ENCODE data around the gene AFF3.

DNA sequence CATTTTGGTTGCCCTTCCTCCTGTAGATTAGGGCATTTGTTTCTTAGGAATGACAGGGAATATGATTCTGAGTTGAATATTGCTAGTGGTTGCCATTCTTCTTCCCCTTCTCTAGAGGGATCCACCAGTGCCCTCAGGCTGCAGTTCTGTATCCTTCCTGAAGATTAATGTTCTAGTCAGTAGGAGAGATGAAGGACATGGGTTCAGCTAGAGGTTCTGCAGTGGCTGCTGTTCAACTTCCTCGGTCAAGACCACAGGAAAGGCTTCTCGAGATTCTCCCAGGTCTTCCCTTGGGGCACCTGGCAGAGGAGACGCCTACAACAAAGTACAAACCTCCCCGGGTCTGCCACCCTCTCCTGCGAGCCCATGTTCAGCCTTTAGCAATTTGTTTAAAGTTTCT lies 325.5 kb downstream of the AFF3 start:
- TF ChIP-seq, protein P1, sequence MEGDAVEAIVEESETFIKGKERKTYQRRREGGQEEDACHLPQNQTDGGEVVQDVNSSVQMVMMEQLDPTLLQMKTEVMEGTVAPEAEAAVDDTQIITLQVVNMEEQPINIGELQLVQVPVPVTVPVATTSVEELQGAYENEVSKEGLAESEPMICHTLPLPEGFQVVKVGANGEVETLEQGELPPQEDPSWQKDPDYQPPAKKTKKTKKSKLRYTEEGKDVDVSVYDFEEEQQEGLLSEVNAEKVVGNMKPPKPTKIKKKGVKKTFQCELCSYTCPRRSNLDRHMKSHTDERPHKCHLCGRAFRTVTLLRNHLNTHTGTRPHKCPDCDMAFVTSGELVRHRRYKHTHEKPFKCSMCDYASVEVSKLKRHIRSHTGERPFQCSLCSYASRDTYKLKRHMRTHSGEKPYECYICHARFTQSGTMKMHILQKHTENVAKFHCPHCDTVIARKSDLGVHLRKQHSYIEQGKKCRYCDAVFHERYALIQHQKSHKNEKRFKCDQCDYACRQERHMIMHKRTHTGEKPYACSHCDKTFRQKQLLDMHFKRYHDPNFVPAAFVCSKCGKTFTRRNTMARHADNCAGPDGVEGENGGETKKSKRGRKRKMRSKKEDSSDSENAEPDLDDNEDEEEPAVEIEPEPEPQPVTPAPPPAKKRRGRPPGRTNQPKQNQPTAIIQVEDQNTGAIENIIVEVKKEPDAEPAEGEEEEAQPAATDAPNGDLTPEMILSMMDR (IDR thresholded peaks at IDR 0.05), result no peak
- no peak for TF ChIP-seq POLR2A (IDR thresholded peaks at IDR 0.05)
